Caco-2 (cell line): ENCODE measurements around the gene ATP1B2. TPM values are rescaled to one million over a fixed set of nuclear protein-coding genes. Genes with fewer than 3 reads are reported as not detected.

Experiments
- BruUV-seq: library from RNA; stranded (reverse); fragments of 400-500 nt; replicated peaks from 2 replicates; lab custom pipeline; 2021; lab: Mats Ljungman, UMichigan
- CTCF ChIA-PET: fragments of 300-600 bp; sonication (Branson Sonifier 250); formaldehyde crosslinking; loops from one replicate; lab custom pipeline; 2022; ENCODE audit warnings: antibody characterized with exemption; lab: Charles Lee
- POLR2A ChIA-PET: fragments of 300-600 bp; sonication (Branson Sonifier 250); formaldehyde crosslinking; loops from one replicate; lab custom pipeline; 2022; ENCODE audit warnings: antibody characterized with exemption; lab: Charles Lee
- DNase-seq, 2 experiments: peaks; one replicate each; pipeline versions ENCODE4 v3.0.0 to v3.0.0-alpha.2; 2020 to 2022
- H3K27me3 ChIP-seq: replicated peaks from 2 replicates; pipeline ENCODE4 v1.6.0; 2011; ENCODE audit warnings: low read length; ENCODE audit not compliant: control insufficient read depth, insufficient read depth
- H3K36me3 ChIP-seq: 2 replicates; pipeline ENCODE4 v1.5.1; 2011; ENCODE audit warnings: low read length; ENCODE audit not compliant: control insufficient read depth, insufficient read depth
- H3K4me1 ChIP-seq: fragments of 250-450 bp; sonication (Bioruptor Pico); 2 replicates; pipeline ENCODE4 v1.5.1; 2020; ENCODE audit warnings: mild to moderate bottlenecking
- H3K4me3 ChIP-seq: 2 replicates; pipeline ENCODE4 v1.5.1; 2011; ENCODE audit warnings: low read depth, mild to moderate bottlenecking, control low read depth, low read length
- H3K9me3 ChIP-seq: fragments of 250-450 bp; sonication (Bioruptor Pico); 2 replicates; pipeline ENCODE4 v1.5.1; 2020; ENCODE audit warnings: mild to moderate bottlenecking, moderate library complexity
- H3K27ac Mint-ChIP-seq: one replicate; pipeline ENCODE4 v1.8.0; 2022; ENCODE audit warnings: mixed read lengths; ENCODE audit not compliant: unreplicated experiment
- H3K27me3 Mint-ChIP-seq: one replicate; pipeline ENCODE4 v1.8.0; 2022; ENCODE audit warnings: mixed read lengths; ENCODE audit not compliant: insufficient read depth, unreplicated experiment
- H3K36me3 Mint-ChIP-seq: one replicate; pipeline ENCODE4 v1.8.0; 2022; ENCODE audit warnings: mild to moderate bottlenecking, mixed read lengths; ENCODE audit not compliant: insufficient read depth, unreplicated experiment
- H3K4me1 Mint-ChIP-seq: one replicate; pipeline ENCODE4 v1.8.0; 2022; ENCODE audit warnings: low read depth, mixed read lengths; ENCODE audit not compliant: unreplicated experiment
- H3K4me3 Mint-ChIP-seq: one replicate; pipeline ENCODE4 v1.8.0; 2022; ENCODE audit warnings: mild to moderate bottlenecking, moderate library complexity, mixed read lengths; ENCODE audit not compliant: unreplicated experiment
- H3K9me3 Mint-ChIP-seq: one replicate; pipeline ENCODE4 v1.8.0; 2022; ENCODE audit warnings: mixed read lengths; ENCODE audit not compliant: unreplicated experiment
- CTCF ChIP-seq, 2 experiments: fragments of 200-600 bp in 1 of 2; IDR thresholded peaks; 1 replicate in 1 of 2; 2 replicates in 1 of 2; pipeline versions ENCODE4 v1.5.1 to v1.8.0; 2011 to 2022; ENCODE audit warnings: antibody characterized with exemption in 1 of 2, control low read depth in 1 of 2, inconsistent platforms in 1 of 2, low read depth in 1 of 2, low read length in 1 of 2, mild to moderate bottlenecking in 1 of 2, moderate library complexity in 1 of 2; ENCODE audit not compliant: insufficient read depth in 1 of 2, severe bottlenecking in 1 of 2, unreplicated experiment in 1 of 2
- intact Hi-C: fragments of 100-400 bp; cut with micrococcal nuclease; formaldehyde crosslinking; loops from one replicate; pipeline ENCODE4 v1.10.0; 2022; ENCODE audit not compliant: unreplicated experiment
- total RNA-seq: library from RNA; stranded (reverse); gene quantifications from 2 replicates; pipeline ENCODE4 v1.2.3, GENCODE V29; 2022

ATP1B2 gene
- total RNA-seq, 1 experiment from 2014 or later: 0.11 TPM

GRCh38 chr17:7697828-7698588 is 47.3 kb downstream of the ATP1B2 start:
- Histone ChIP-seq H3K4me1 (no peaks in the 10 kb centered on the region), H3K9me3 (no peaks in the 10 kb centered on the region), H3K36me3 (no peaks in the 10 kb centered on the region), H3K27me3 (no peaks in the 10 kb centered on the region), H3K4me3 (no peak overlapping the region)
- ChIA-PET POLR2A (no interaction called here), CTCF (no interaction called here)
- Mint-ChIP-seq H3K36me3 (peaks cover 27% of the 10 kb centered on the region), H3K9me3 (no peaks in the 10 kb centered on the region), H3K27me3 (no peaks in the 10 kb centered on the region), H3K4me1 (no peaks in the 10 kb centered on the region), H3K27ac (no peak overlapping the region), H3K4me3 (no peak overlapping the region)
- TF ChIP-seq CTCF (IDR thresholded peaks at IDR 0.05; ENCODE audit: insufficient read depth in 1 of 2, low read depth in 1 of 2, low read length in 1 of 2, severe bottlenecking in 1 of 2, unreplicated experiment in 1 of 2): no peak
- DNase-seq: no peak
- intact Hi-C loops: no loop called here
- BruUV-seq: no TSS peak

- no TSS peak for BruUV-seq
- H3K27me3 ChIP-seq: no peaks in the 10 kb centered on the region
- no peaks in the 10 kb centered on the region for H3K4me1 ChIP-seq
- Mint-ChIP-seq H3K9me3 (no peaks in the 10 kb centered on the region), H3K27me3 (no peaks in the 10 kb centered on the region), H3K36me3 (peaks cover 16% of the 10 kb centered on the region), H3K27ac (no peak overlapping the region), H3K4me1 (no peaks in the 10 kb centered on the region), H3K4me3 (no peak overlapping the region)
- ChIA-PET POLR2A (no interaction called here), CTCF (no interaction called here)
- no peak for TF ChIP-seq CTCF (IDR thresholded peaks at IDR 0.05; ENCODE audit: insufficient read depth in 1 of 2, low read depth in 1 of 2, low read length in 1 of 2, severe bottlenecking in 1 of 2, unreplicated experiment in 1 of 2)
- H3K4me3 ChIP-seq: no peak overlapping the region
- H3K36me3 ChIP-seq: no peaks in the 10 kb centered on the region
- intact Hi-C loops: no loop called here
- no peaks in the 10 kb centered on the region for H3K9me3 ChIP-seq
- DNase-seq: no peak
Measured at GRCh38 chr17:7700510-7700909, 49.8 kb downstream of the ATP1B2 start.

GRCh38 chr17:7701681-7702080 is 51.0 kb downstream of the ATP1B2 start:
- POLR2A ChIA-PET: no interaction called here

More at GRCh38 chr17:7701681-7702080, 51.0 kb downstream of the ATP1B2 start:
- CTCF ChIA-PET: no interaction called here
- peaks cover 6% of the 10 kb centered on the region for H3K36me3 Mint-ChIP-seq
- H3K4me3 ChIP-seq: no peak overlapping the region
- H3K4me1 Mint-ChIP-seq: no peaks in the 10 kb centered on the region
- H3K27ac Mint-ChIP-seq: no peak overlapping the region
- H3K27me3 Mint-ChIP-seq: no peaks in the 10 kb centered on the region
- H3K9me3 ChIP-seq: no peaks in the 10 kb centered on the region
- H3K9me3 Mint-ChIP-seq: no peaks in the 10 kb centered on the region
- no TSS peak for BruUV-seq
- H3K36me3 ChIP-seq: no peaks in the 10 kb centered on the region
- no peak for TF ChIP-seq CTCF (IDR thresholded peaks at IDR 0.05; ENCODE audit: insufficient read depth in 1 of 2, low read depth in 1 of 2, low read length in 1 of 2, severe bottlenecking in 1 of 2, unreplicated experiment in 1 of 2)
- H3K4me1 ChIP-seq: no peaks in the 10 kb centered on the region
- intact Hi-C loops: no loop called here
- no peak overlapping the region for H3K4me3 Mint-ChIP-seq
- no peak for DNase-seq
- no peaks in the 10 kb centered on the region for H3K27me3 ChIP-seq
